Retinal pigment epithelial cell (primary cell): Measurements from ENCODE around the gene MADD.

ENCODE experiments used
- DNase-seq: peaks from one replicate; pipeline ENCODE4 v3.0.0-alpha.2; 2010; ENCODE audit warnings: low read depth
- H3K4me3 ChIP-seq: 2 replicates; pipeline ENCODE4 v1.5.1; 2011; ENCODE audit warnings: mild to moderate bottlenecking, low read length, control low read depth, moderate library complexity
- CTCF ChIP-seq: conservative IDR thresholded peaks from 2 replicates; pipeline ENCODE4 v1.5.1; 2011; ENCODE audit warnings: low read depth, low read length, control low read depth, inconsistent platforms

Gene MADD

DNA sequence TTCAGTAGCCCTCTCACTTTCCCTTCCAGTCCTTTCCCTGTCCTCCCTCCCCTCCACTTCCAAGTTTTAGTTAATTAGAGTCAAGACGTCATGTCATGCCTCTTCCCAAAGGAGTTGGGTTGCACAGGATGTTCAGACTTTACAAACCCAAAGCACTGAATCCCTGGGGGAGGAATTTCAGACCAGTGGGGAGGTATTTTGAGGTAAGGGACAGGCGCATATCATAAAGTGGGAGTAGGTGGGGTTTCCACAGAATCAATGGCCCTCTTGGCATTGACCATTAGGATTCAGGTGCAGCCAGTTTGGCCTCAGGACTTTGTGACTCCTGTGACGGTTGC is 20.6 kb upstream of the MADD start:
- no peak for DNase-seq
- TF ChIP-seq CTCF: no peak
- peak overlapping the region; percentile 97 for H3K4me3 ChIP-seq

DNA sequence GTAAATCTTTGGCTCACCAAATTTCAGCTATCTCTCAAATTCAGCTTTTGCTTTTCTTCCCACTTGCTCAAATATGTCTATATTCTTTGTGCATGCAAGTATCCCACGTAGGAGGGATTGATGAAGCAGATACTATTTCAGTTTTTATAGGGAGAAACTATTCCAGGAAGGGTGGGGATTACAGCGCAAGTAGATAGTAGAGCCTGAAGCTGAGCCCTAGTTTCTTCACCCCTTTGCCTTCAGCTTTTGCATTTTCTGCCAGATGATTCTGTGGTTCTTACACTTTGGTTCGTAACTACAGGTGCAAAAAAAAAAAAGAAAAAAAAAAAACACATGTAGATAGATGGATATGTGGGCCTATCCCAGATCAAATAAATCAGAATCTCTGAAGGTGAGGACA is 18.2 kb upstream of the MADD start:
- TF ChIP-seq CTCF: no peak
- DNase-seq: no peak
- H3K4me3 ChIP-seq: no peak overlapping the region

GRCh38 chr11:47253660-47254059 is 16.3 kb upstream of the MADD start:
- no peak for TF ChIP-seq CTCF
- H3K4me3 ChIP-seq: no peak overlapping the region
- no peak for DNase-seq

GRCh38 chr11:47254386-47254785 is 15.5 kb upstream of the MADD start:
- DNase-seq: no peak
- no peak for TF ChIP-seq CTCF
- H3K4me3 ChIP-seq: no peak overlapping the region

DNA sequence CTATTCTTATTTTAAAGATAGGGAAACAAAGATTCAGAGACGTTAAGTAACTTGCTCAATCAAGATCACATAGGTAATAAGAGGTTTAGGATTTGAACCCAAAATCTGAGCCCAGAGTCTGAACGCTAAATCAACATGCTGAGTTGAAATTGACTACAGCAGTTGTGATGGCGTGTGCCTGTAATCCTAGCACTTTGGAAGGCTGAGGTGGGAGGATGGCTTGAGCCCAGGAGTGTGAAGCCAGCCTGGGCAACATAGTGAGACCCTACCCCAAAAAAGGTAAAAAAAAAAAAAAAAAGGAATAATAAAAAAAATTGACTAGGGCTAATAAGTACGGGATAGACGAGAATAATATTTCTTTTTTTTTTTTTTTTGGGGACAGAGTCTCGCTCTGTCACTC is 13.6 kb upstream of the MADD start:
- H3K4me3 ChIP-seq: no peak overlapping the region
- no peak for DNase-seq
- TF ChIP-seq CTCF: no peak

DNA sequence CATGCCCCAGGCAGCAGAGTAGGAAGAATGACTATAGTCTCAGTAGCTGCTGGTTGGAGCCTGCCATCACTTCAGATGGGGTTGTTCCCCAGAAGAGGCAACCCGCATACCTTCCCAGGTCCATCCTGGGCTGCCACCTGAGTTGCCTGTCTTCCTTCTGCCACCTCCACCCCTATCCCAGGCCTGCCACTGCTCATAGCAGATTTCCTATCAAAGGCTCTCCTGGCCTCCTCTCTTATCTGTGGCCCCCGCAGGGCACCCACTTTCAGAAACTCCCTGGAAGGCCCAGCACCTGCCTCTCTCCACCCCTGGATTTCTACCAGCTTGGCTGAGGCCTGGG is 12.8 kb upstream of the MADD start:
- peak overlapping the region; percentile 22 for H3K4me3 ChIP-seq
- DNase-seq: no peak
- TF ChIP-seq CTCF: no peak

DNA sequence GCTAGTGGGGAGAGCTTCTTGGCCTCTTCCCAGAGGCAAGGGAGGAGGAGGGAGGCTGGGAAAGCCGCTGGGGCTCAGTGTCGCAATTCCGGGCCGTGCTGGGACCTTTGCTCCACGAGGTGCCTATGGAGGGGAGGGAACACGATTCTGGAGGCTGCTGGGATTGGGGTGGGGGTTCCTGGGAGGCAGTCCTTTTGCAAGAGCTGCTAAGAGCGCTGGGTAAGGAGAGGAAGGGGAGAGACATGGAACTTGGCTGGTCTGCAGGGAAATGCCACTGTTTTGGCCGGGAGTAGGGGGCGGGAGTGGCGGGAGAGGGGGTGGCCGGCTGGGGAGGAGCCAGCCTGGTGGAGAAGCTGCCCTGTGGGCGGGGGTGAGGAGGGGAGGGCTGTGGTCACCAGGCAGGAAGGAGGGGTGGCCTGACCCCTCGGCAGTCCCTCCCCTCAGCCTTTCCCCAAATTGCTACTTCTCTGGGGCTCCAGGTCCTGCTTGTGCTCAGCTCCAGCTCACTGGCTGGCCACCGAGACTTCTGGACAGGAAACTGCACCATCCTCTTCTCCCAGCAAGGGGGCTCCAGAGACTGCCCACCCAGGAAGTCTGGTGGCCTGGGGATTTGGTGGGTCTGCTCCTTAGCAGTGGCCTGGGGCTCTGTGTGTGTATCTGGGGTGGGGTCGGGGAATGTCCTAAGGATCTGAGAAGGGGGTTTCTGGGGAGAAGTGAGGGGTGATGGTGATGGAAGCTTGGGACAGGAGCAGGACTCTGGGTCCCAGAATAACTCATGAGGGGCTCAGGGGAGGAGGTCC is 12.2 kb upstream of the MADD start, which contains the start of gene NR1H3:
Gene NR1H3, plus strand, starts transcription at position 480 of the 800 bp plus-strand sequence. CDS start 1,221 bp downstream, outside the sequence.
- DNase-seq: no peak
- peak; percentile 75 for TF ChIP-seq CTCF
- peak within 1 kb of the TSS; percentile 22 for H3K4me3 ChIP-seq
